Parathyroid adenoma (tissue), 2 donors: ENCODE results near the gene MORN4.

Experiments
- H2AFZ ChIP-seq: fragments of 300-600 bp; sonication (generic); one replicate; pipeline ENCODE4 v1.7.0; 2017; ENCODE audit warnings: antibody characterized with exemption, mild to moderate bottlenecking
- H3K27ac ChIP-seq: fragments of 300-600 bp; sonication (generic); one replicate; pipeline ENCODE4 v1.7.0; 2017
- H3K27me3 ChIP-seq: fragments of 300-600 bp; sonication (generic); one replicate; pipeline ENCODE4 v1.7.0; 2017; ENCODE audit warnings: low read length; ENCODE audit not compliant: control insufficient read depth, insufficient read depth
- H3K36me3 ChIP-seq: fragments of 300-600 bp; sonication (generic); one replicate; pipeline ENCODE4 v1.7.0; 2017; ENCODE audit warnings: low read length; ENCODE audit not compliant: control insufficient read depth, insufficient read depth
- H3K4me1 ChIP-seq: fragments of 300-600 bp; sonication (generic); one replicate; pipeline ENCODE4 v1.7.0; 2017; ENCODE audit warnings: control low read depth
- H3K4me2 ChIP-seq: fragments of 300-600 bp; sonication (generic); one replicate; pipeline ENCODE4 v1.7.0; 2017; ENCODE audit warnings: low read length
- H3K4me3 ChIP-seq: fragments of 300-600 bp; sonication (generic); one replicate; pipeline ENCODE4 v1.7.0; 2017; ENCODE audit warnings: low read depth, low read length
- H3K79me2 ChIP-seq: fragments of 300-600 bp; sonication (generic); one replicate; pipeline ENCODE4 v1.7.0; 2017; ENCODE audit warnings: control low read depth
- H3K9ac ChIP-seq: fragments of 300-600 bp; sonication (generic); one replicate; pipeline ENCODE4 v1.7.0; 2017; ENCODE audit warnings: mild to moderate bottlenecking
- H3K9me3 ChIP-seq: fragments of 300-600 bp; sonication (generic); one replicate; pipeline ENCODE4 v1.7.0; 2017; ENCODE audit warnings: low read length; ENCODE audit not compliant: control insufficient read depth
- CTCF ChIP-seq: fragments of 300-600 bp; sonication (generic); IDR thresholded peaks from one replicate; pipeline ENCODE4 v1.7.0; 2017; ENCODE audit warnings: antibody characterized with exemption, mild to moderate bottlenecking
- donor health status: primary hyperparathyroidism.

Gene MORN4

GRCh38 chr10:97585439-97585811 lies 47.9 kb downstream of the MORN4 start:
- no peak overlapping the region for H3K9ac ChIP-seq

GRCh38 chr10:97584798-97585438 lies 48.4 kb downstream of the MORN4 start:
- Histone ChIP-seq H3K79me2 (peaks cover 16% of the 10 kb centered on the region), H3K27me3 (no peaks in the 10 kb centered on the region), H3K36me3 (no peaks in the 10 kb centered on the region), H3K4me2 (peak overlapping the region; percentile 64), H3K4me3 (peak overlapping the region; percentile 32), H3K27ac (peak overlapping the region; percentile 59), H3K9ac (no peak overlapping the region), H3K4me1 (peaks cover 18% of the 10 kb centered on the region), H3K9me3 (no peaks in the 10 kb centered on the region), H2AFZ (peak overlapping the region; percentile 98)
- TF ChIP-seq CTCF = no peak

More at GRCh38 chr10:97585439-97585811, 47.9 kb downstream of the MORN4 start:
- H3K4me2 ChIP-seq = no peak overlapping the region
- no peaks in the 10 kb centered on the region for H3K36me3 ChIP-seq
- no peaks in the 10 kb centered on the region for H3K27me3 ChIP-seq
- H2AFZ ChIP-seq = no peak overlapping the region
- no peaks in the 10 kb centered on the region for H3K9me3 ChIP-seq
- no peak for TF ChIP-seq CTCF
- no peak overlapping the region for H3K27ac ChIP-seq
- no peak overlapping the region for H3K4me3 ChIP-seq
- H3K79me2 ChIP-seq = peaks cover 16% of the 10 kb centered on the region
- peaks cover 18% of the 10 kb centered on the region for H3K4me1 ChIP-seq

- Histone ChIP-seq H3K4me2 (peak within 1 kb of the TSS; percentile 64), H3K36me3 (no peaks in the 10 kb centered on the region), H3K9ac (no peak within 1 kb of the TSS), H3K79me2 (peaks cover 16% of the 10 kb centered on the region), H3K4me3 (peak within 1 kb of the TSS; percentile 32), H2AFZ (peak within 1 kb of the TSS; percentile 98), H3K27ac (peak within 1 kb of the TSS; percentile 59), H3K4me1 (peaks cover 18% of the 10 kb centered on the region), H3K27me3 (no peaks in the 10 kb centered on the region), H3K9me3 (no peaks in the 10 kb centered on the region)
- TF ChIP-seq CTCF = no peak
These were observed 49.1 kb downstream of the MORN4 start, which contains the start of gene HOGA1 for GRCh38 chr10:97584060-97584797. TSS of gene HOGA1 (plus strand) at chr10:97584389. CDS start at chr10:97584704, 315 bp downstream.

GRCh38 chr10:97583476-97583875 lies 49.8 kb downstream of the MORN4 start:
- Histone ChIP-seq H3K79me2 (peaks cover 16% of the 10 kb centered on the region), H3K27me3 (no peaks in the 10 kb centered on the region), H2AFZ (peak overlapping the region; percentile 98), H3K4me3 (no peak overlapping the region), H3K27ac (peak overlapping the region; percentile 59), H3K36me3 (no peaks in the 10 kb centered on the region), H3K9me3 (no peaks in the 10 kb centered on the region), H3K4me1 (peaks cover 18% of the 10 kb centered on the region), H3K4me2 (no peak overlapping the region), H3K9ac (no peak overlapping the region)
- no peak for TF ChIP-seq CTCF
